ENCODE measurements around the gene CA10.

DNA sequence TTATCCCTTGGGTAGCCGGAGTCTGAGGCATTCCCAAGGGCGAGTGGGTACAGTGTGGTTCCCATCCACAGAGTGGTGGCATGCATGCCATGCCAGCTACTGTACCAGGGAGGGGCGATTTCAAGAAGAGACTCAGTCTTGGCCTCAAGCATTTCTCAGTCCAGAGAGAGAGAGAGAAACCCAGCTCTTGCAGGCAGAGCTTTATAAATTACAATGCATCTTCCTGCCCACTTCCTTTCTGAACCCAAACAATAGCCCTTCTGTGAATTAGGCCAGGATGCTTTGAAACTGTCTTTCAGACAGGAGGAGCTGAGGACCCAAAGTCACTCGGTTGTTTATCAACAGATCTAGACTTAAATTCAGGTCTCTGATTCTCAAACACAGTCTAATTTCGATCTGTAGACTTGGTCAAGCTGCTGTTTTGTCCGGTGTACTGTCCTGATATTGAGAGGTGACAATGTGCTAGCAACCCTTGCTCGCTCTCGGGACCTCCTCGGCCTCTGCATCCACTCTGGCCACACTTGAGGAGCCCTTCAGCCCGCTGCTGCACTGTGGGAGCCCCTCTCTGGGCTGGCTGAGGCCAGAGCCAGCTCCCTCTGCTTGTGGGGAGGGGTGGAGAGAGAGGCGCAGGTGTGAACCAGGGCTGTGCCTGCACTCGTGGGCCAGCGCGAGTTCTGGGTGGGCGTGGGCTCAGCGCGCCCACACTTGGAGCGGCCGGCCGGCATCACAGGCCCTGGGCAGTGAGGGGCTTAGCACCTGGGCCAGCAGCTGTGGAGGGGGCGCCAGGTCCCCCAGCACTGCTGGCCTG is 490.2 kb downstream of the CA10 start:
- TF ChIP-seq EP300 (IDR thresholded peaks at IDR 0.05): no peak
- TF ChIP-seq, protein P1, sequence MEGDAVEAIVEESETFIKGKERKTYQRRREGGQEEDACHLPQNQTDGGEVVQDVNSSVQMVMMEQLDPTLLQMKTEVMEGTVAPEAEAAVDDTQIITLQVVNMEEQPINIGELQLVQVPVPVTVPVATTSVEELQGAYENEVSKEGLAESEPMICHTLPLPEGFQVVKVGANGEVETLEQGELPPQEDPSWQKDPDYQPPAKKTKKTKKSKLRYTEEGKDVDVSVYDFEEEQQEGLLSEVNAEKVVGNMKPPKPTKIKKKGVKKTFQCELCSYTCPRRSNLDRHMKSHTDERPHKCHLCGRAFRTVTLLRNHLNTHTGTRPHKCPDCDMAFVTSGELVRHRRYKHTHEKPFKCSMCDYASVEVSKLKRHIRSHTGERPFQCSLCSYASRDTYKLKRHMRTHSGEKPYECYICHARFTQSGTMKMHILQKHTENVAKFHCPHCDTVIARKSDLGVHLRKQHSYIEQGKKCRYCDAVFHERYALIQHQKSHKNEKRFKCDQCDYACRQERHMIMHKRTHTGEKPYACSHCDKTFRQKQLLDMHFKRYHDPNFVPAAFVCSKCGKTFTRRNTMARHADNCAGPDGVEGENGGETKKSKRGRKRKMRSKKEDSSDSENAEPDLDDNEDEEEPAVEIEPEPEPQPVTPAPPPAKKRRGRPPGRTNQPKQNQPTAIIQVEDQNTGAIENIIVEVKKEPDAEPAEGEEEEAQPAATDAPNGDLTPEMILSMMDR (IDR thresholded peaks at IDR 0.05): no peak
- TF ChIP-seq POLR2A (IDR thresholded peaks at IDR 0.05): no peak
